K562 (cell line): ENCODE results near the gene PSAP. TPM values are rescaled to one million over a fixed set of nuclear protein-coding genes. Genes with fewer than 3 reads are reported as not detected.
A peak's percentile ranks its signal among the peaks of the same experiment; 100 is the strongest.

Experiments
- C11orf30 ChIP-seq: fragments of 450-650 bp; IDR thresholded peaks from 2 replicates; pipeline ENCODE4 v1.6.1; 2016; ENCODE audit warnings: low read depth, mild to moderate bottlenecking
- CBX5 ChIP-seq: IDR thresholded peaks from 2 replicates; pipeline ENCODE4 v1.6.1; 2014; ENCODE audit warnings: low read depth, borderline replicate concordance
- EP300 ChIP-seq: IDR thresholded peaks from 2 replicates; pipeline ENCODE4 v1.6.1; 2012; ENCODE audit warnings: low read length, improper control_type of control experiment
- ETV6 ChIP-seq, 3 experiments: fragments of 150-350 bp in 1 of 3; sonication (generic) in 1 of 3; formaldehyde crosslinking in 1 of 3; IDR thresholded peaks; 2 replicates each; pipeline versions ENCODE4 v1.6.1 to v1.8.0; 2014 to 2022; ENCODE audit warnings: borderline replicate concordance in 2 of 3, low read depth in 2 of 3, antibody characterized with exemption in 1 of 3, low read length in 1 of 3, mild to moderate bottlenecking in 1 of 3, missing genetic modification reagents in 1 of 3
- EWSR1 ChIP-seq: fragments of 450-650 bp; IDR thresholded peaks from 2 replicates; pipeline ENCODE4 v1.6.1; 2018; ENCODE audit warnings: borderline replicate concordance, mild to moderate bottlenecking, low read depth, moderate library complexity; ENCODE audit not compliant: partially characterized antibody
- JUND ChIP-seq, 2 experiments: IDR thresholded peaks; 2 replicates in 1 of 2; 3 replicates in 1 of 2; pipeline ENCODE4 v1.6.1; 2011; ENCODE audit warnings: borderline replicate concordance in 2 of 2, low read depth in 2 of 2, low read length in 2 of 2, improper control_type of control experiment in 1 of 2, missing biosample characterization in 1 of 2, missing genetic modification characterization in 1 of 2, missing genetic modification reagents in 1 of 2
- PTBP1 ChIP-seq: fragments of 200-400 bp; formaldehyde crosslinking; IDR thresholded peaks from 2 replicates; pipeline ENCODE4 v1.6.1; 2017; ENCODE audit warnings: low read depth, low read length
- RBBP5 ChIP-seq: fragments of 200-600 bp; sonication (generic); IDR thresholded peaks from 2 replicates; pipeline ENCODE4 v1.6.1; 2012; ENCODE audit warnings: borderline replicate concordance, mild to moderate bottlenecking, low read length, control low read depth, inconsistent platforms; ENCODE audit not compliant: insufficient read depth, poor library complexity, severe bottlenecking
- RBM25 ChIP-seq: fragments of 200-400 bp; formaldehyde crosslinking; IDR thresholded peaks from 2 replicates; pipeline ENCODE4 v1.6.1; 2018; ENCODE audit warnings: low read length, low read depth, moderate library complexity; ENCODE audit not compliant: severe bottlenecking
- SMARCA5 ChIP-seq: fragments of 450-650 bp; IDR thresholded peaks from 2 replicates; pipeline ENCODE4 v1.6.1; 2016
- SNIP1 ChIP-seq: fragments of 450-650 bp; IDR thresholded peaks from 2 replicates; pipeline ENCODE4 v1.7.1; 2017; ENCODE audit warnings: low read depth, mild to moderate bottlenecking
- SUPT5H ChIP-seq: fragments of 450-650 bp; IDR thresholded peaks from 2 replicates; pipeline ENCODE4 v1.6.1; 2016
- TAF7 ChIP-seq: fragments of 450-650 bp; IDR thresholded peaks from 2 replicates; pipeline ENCODE4 v1.6.1; 2016; ENCODE audit warnings: missing genetic modification characterization, missing compliant biosample characterization
- ZKSCAN8 ChIP-seq: fragments of 200-800 bp; sonication (Bioruptor generic); IDR thresholded peaks from 2 replicates; pipeline ENCODE4 v1.6.1; 2016; ENCODE audit warnings: missing genetic modification characterization, missing compliant biosample characterization
- ZNF445 ChIP-seq: fragments of 250-450 bp; sonication (Bioruptor Pico); IDR thresholded peaks from 2 replicates; pipeline ENCODE4 v1.4.0; 2020; ENCODE audit warnings: low read depth, mild to moderate bottlenecking, moderate library complexity
- ZNF57 ChIP-seq: fragments of 450-650 bp; formaldehyde crosslinking; IDR thresholded peaks from 2 replicates; pipeline ENCODE4 v1.4.0; 2020; ENCODE audit warnings: mild to moderate bottlenecking, moderate library complexity
- polyA plus RNA-seq, 8 experiments: library from polyadenylated mRNA; depleted of rRNA in 4 of 8; stranded (reverse) in 5 of 8; unstranded in 3 of 8; fragments of >200 nt; fragmentation: Nextera tagmentation in 2 of 8; fragmentation: Illumina TruSeq in 1 of 8; extraction: Ambion mirVana in 2 of 8; extraction: Trizol in 1 of 8; gene quantifications; 2 replicates each; pipeline versions ENCODE4 v1.2.1 to v1.2.3, GENCODE V29; 2011 to 2014; ENCODE audit warnings: inconsistent platforms in 1 of 8, missing spikeins in 1 of 8
- total RNA-seq, 7 experiments: library from RNA; depleted of rRNA in 6 of 7; stranded (reverse); fragments of >200 nt in 6 of 7; fragmentation: Illumina TruSeq in 2 of 7; extraction: Trizol in 2 of 7; gene quantifications; 2 replicates each; pipeline versions ENCODE4 v1.2.1 to v1.2.3, GENCODE V29; 2011 to 2021; ENCODE audit warnings: low replicate concordance in 1 of 7
- TF ChIP-seq, protein P1 (sequence below): fragments of 250-450 bp; sonication (Bioruptor Pico); IDR thresholded peaks from 2 replicates; pipeline ENCODE4 v1.8.0; 2021; ENCODE audit warnings: mild to moderate bottlenecking, moderate library complexity
- TF ChIP-seq, protein P2 (sequence below), 2 experiments: fragments of 450-650 bp; conservative IDR thresholded peaks; 2 replicates each; pipeline ENCODE4 v1.6.1; 2017; ENCODE audit warnings: mild to moderate bottlenecking in 2 of 2, moderate library complexity in 2 of 2
- TF ChIP-seq, protein P3 (sequence below): fragments of 450-650 bp; conservative IDR thresholded peaks from 2 replicates; pipeline ENCODE4 v1.6.1; 2016; ENCODE audit warnings: missing genetic modification characterization, low read depth, mild to moderate bottlenecking, missing compliant biosample characterization, moderate library complexity
- TF ChIP-seq, protein P4 (sequence below), 2 experiments: fragments of 200-800 bp in 1 of 2; sonication (Bioruptor generic) in 1 of 2; sonication (generic) in 1 of 2; formaldehyde crosslinking in 1 of 2; IDR thresholded peaks in 1 of 2; conservative IDR thresholded peaks in 1 of 2; 2 replicates each; pipeline versions ENCODE4 v1.5.0 to v1.6.1; 2016 to 2020; ENCODE audit warnings: missing compliant biosample characterization in 1 of 2, missing genetic modification characterization in 1 of 2, missing genetic modification reagents in 1 of 2

The PSAP gene
- total and polyA plus RNA-seq, 9 of the 15 experiments (the other 6 are each of a cell fraction or from before 2014, with no cell fraction given), result 245 to 700 (median 429) TPM

DNA sequence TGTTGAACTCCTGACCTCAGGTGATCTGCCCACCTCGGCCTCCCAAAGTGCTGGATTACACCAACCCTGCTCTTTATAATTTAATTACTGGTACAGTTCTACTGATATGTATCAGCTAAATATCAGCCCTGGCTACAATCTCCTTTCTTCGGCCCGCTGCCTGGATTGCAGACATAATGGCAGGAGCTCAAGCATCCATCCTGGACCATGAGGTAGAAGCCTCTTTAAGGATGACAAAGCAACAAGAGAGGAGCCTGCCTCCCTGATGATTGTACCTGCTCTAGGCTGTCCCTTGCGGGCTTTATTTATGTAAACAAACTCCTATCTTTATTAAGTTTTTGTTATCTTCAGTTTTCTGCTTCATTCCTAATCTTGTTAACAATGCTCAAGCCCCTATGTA is 5.6 kb upstream of the PSAP start (continued):
- no peak for TF ChIP-seq EP300
- TF ChIP-seq ZNF57 (CRISPR knock-in tag), result no peak
- TF ChIP-seq, protein P1, sequence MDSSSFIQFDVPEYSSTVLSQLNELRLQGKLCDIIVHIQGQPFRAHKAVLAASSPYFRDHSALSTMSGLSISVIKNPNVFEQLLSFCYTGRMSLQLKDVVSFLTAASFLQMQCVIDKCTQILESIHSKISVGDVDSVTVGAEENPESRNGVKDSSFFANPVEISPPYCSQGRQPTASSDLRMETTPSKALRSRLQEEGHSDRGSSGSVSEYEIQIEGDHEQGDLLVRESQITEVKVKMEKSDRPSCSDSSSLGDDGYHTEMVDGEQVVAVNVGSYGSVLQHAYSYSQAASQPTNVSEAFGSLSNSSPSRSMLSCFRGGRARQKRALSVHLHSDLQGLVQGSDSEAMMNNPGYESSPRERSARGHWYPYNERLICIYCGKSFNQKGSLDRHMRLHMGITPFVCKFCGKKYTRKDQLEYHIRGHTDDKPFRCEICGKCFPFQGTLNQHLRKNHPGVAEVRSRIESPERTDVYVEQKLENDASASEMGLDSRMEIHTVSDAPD (CRISPR knock-in tag), result no peak
- no peak for TF ChIP-seq ZNF445 (CRISPR knock-in tag)
- TF ChIP-seq, protein P2, sequence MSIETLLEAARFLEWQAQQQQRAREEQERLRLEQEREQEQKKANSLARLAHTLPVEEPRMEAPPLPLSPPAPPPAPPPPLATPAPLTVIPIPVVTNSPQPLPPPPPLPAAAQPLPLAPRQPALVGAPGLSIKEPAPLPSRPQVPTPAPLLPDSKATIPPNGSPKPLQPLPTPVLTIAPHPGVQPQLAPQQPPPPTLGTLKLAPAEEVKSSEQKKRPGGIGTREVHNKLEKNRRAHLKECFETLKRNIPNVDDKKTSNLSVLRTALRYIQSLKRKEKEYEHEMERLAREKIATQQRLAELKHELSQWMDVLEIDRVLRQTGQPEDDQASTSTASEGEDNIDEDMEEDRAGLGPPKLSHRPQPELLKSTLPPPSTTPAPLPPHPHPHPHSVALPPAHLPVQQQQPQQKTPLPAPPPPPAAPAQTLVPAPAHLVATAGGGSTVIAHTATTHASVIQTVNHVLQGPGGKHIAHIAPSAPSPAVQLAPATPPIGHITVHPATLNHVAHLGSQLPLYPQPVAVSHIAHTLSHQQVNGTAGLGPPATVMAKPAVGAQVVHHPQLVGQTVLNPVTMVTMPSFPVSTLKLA (conservative IDR thresholded peaks at IDR 0.05), result no peak
- TF ChIP-seq SMARCA5, result peak; percentile 91
- TF ChIP-seq C11orf30, result peak; percentile 26; the same call in 1 of the 2 replicates
- TF ChIP-seq EWSR1, result no peak
- TF ChIP-seq ETV6 (IDR thresholded peaks at IDR 0.05; ENCODE audit: borderline replicate concordance in 1 of 2, low read depth in 2 of 2, low read length in 1 of 2), result no peak
- no peak for TF ChIP-seq ETV6 (CRISPR knock-in tag; IDR thresholded peaks at IDR 0.05; ENCODE audit: borderline replicate concordance)
- no peak for TF ChIP-seq ZKSCAN8 (CRISPR knock-in tag)
- TF ChIP-seq TAF7 (tag), result no peak
- TF ChIP-seq, protein P3, sequence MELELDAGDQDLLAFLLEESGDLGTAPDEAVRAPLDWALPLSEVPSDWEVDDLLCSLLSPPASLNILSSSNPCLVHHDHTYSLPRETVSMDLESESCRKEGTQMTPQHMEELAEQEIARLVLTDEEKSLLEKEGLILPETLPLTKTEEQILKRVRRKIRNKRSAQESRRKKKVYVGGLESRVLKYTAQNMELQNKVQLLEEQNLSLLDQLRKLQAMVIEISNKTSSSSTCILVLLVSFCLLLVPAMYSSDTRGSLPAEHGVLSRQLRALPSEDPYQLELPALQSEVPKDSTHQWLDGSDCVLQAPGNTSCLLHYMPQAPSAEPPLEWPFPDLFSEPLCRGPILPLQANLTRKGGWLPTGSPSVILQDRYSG (tag), result no peak
- no peak for TF ChIP-seq RBBP5
- no peak for TF ChIP-seq CBX5
- TF ChIP-seq PTBP1, result 0 out of 2 replicates have a peak, but pooled peaks have one; percentile 40
- no peak for TF ChIP-seq JUND (IDR thresholded peaks at IDR 0.05; ENCODE audit: borderline replicate concordance, low read depth, low read length)
- no peak for TF ChIP-seq JUND (tag; IDR thresholded peaks at IDR 0.05; ENCODE audit: borderline replicate concordance, low read depth, low read length)
- peak; percentile 97 for TF ChIP-seq RBM25
- TF ChIP-seq, protein P4, sequence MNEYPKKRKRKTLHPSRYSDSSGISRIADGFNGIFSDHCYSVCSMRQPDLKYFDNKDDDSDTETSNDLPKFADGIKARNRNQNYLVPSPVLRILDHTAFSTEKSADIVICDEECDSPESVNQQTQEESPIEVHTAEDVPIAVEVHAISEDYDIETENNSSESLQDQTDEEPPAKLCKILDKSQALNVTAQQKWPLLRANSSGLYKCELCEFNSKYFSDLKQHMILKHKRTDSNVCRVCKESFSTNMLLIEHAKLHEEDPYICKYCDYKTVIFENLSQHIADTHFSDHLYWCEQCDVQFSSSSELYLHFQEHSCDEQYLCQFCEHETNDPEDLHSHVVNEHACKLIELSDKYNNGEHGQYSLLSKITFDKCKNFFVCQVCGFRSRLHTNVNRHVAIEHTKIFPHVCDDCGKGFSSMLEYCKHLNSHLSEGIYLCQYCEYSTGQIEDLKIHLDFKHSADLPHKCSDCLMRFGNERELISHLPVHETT (CRISPR knock-in tag; conservative IDR thresholded peaks at IDR 0.05 in 1 of 2, IDR thresholded peaks at IDR 0.05 in 1 of 2), result no peak
- no peak for TF ChIP-seq SUPT5H
- TF ChIP-seq SNIP1, result no peak
